ENCODE measurements around the gene ATXN7L1. TPM values are rescaled to one million over a fixed set of nuclear protein-coding genes. Genes with fewer than 3 reads are reported as not detected.

Gene ATXN7L1
- total RNA-seq, 1 experiment from 2014 or later: 24.3 TPM

- Mint-ChIP-seq H3K4me3 (no peak overlapping the region), H3K36me3 (ENCODE audit: insufficient read depth in 1 of 3, low read depth in 3 of 3) (peaks cover 0 to 2% (median 0%) of the 10 kb centered on the region in 3 experiments; a peak in 3 of 7 replicates), H3K27ac (no peak overlapping the region), H3K27me3 (ENCODE audit: low read depth) (no peaks in the 10 kb centered on the region; the same call in 1 of the 2 replicates), H3K4me1 (peaks cover 12% of the 10 kb centered on the region in 2 experiments), H3K9me3 (no peaks in the 10 kb centered on the region)
- Histone ChIP-seq H2BK12ac (ENCODE audit: insufficient read length, low read depth, low read length) (no peak overlapping the region), H3K27ac (ENCODE audit: insufficient read length, low read depth, low read length) (no peak overlapping the region), H2AK5ac (ENCODE audit: insufficient read length, low read length) (no peak overlapping the region), H3K23ac (ENCODE audit: insufficient read length, low read depth, low read length) (no peak overlapping the region), H2AFZ (ENCODE audit: low read length) (no peak overlapping the region), H2BK15ac (ENCODE audit: low read depth, low read length) (no peak overlapping the region), H3K27me3 (ENCODE audit: insufficient read depth, low read length) (no peaks in the 10 kb centered on the region), H3K4ac (ENCODE audit: low read depth, low read length) (no peak overlapping the region), H4K20me1 (ENCODE audit: control insufficient read depth, insufficient read depth, insufficient read length) (no peaks in the 10 kb centered on the region), H2BK120ac (ENCODE audit: low read depth, low read length, poor library complexity, severe bottlenecking) (no peak overlapping the region), H2BK5ac (ENCODE audit: insufficient read length, low read length) (no peak overlapping the region), H3K9me3 (ENCODE audit: control insufficient read depth, low read depth, low read length) (no peaks in the 10 kb centered on the region), H3T11ph (ENCODE audit: low read length) (no peak overlapping the region), H2BK20ac (ENCODE audit: low read depth, low read length, poor library complexity, severe bottlenecking) (no peak overlapping the region), H3K23me2 (ENCODE audit: insufficient read length, low read depth, low read length, poor library complexity, severe bottlenecking) (no peaks in the 10 kb centered on the region), H3K14ac (ENCODE audit: insufficient read depth, low read length) (no peak overlapping the region), H3K79me1 (ENCODE audit: insufficient read depth, low read depth, low read length, poor library complexity, severe bottlenecking) (no peaks in the 10 kb centered on the region), H4K5ac (ENCODE audit: insufficient read length, low read depth, low read length) (no peak overlapping the region), H3K79me2 (ENCODE audit: insufficient read depth, low read length) (no peaks in the 10 kb centered on the region; the same call in 1 of the 2 replicates), H3K9ac (ENCODE audit: extremely low read depth, insufficient read length, low read length) (no peak overlapping the region), H3K4me1 (ENCODE audit: insufficient read depth, low read length) (no peaks in the 10 kb centered on the region), H3K56ac (ENCODE audit: insufficient read length, low read depth, low read length) (no peak overlapping the region), H4K91ac (ENCODE audit: insufficient read length, low read depth, low read length) (no peak overlapping the region), H3K4me2 (ENCODE audit: insufficient read depth, insufficient read length, low read length) (no peak overlapping the region), H4K8ac (replicated peaks; ENCODE audit: insufficient read length, low read depth, low read length) (no peak overlapping the region), H3K18ac (ENCODE audit: insufficient read length, low read depth, low read length) (no peak overlapping the region)
- TF ChIP-seq CTCF (conservative IDR thresholded peaks at IDR 0.05): no peak
- DNase-seq: no peak
- no CpG with 5 or more reads among the region's 6 CpGs for WGBS (ENCODE audit: extremely low coverage, insufficient read length, low lambda C conversion rate)
Observed at GRCh38 chr7:105811189-105811847, 65.1 kb downstream of the ATXN7L1 start.
